Omental fat pad (tissue), 4 donors: ENCODE results near the gene ERP29. TPM values are rescaled to one million over a fixed set of nuclear protein-coding genes. Genes with fewer than 3 reads are reported as not detected.

Source experiments
- ATAC-seq: fragments of 150-250 bp; one replicate; pipeline ENCODE4 v1.9.1; 2016; ENCODE audit warnings: mild to moderate bottlenecking, moderate library complexity; ENCODE audit not compliant: low FRiP score
- DNase-seq: peaks from one replicate; pipeline ENCODE4 v3.0.0-alpha.2; 2019; ENCODE audit warnings: low spot score
- total RNA-seq, 4 donors: library from RNA; depleted of rRNA; stranded (reverse); fragments of >200 nt; gene quantifications; one replicate each; pipeline ENCODE4 v1.1.0, GENCODE V29; 2016
- TF ChIP-seq, protein P1 (sequence below), 3 donors: fragments of 450-650 bp; IDR thresholded peaks; one replicate each; pipeline ENCODE4 v1.5.1; 2016 to 2017; ENCODE audit warnings: antibody characterized with exemption in 3 of 3, mild to moderate bottlenecking in 3 of 3, moderate library complexity in 2 of 3

The ERP29 gene
- total RNA-seq, 4 donors from 2014 or later, result 28.6 to 39.7 (median 32.3) TPM

DNA sequence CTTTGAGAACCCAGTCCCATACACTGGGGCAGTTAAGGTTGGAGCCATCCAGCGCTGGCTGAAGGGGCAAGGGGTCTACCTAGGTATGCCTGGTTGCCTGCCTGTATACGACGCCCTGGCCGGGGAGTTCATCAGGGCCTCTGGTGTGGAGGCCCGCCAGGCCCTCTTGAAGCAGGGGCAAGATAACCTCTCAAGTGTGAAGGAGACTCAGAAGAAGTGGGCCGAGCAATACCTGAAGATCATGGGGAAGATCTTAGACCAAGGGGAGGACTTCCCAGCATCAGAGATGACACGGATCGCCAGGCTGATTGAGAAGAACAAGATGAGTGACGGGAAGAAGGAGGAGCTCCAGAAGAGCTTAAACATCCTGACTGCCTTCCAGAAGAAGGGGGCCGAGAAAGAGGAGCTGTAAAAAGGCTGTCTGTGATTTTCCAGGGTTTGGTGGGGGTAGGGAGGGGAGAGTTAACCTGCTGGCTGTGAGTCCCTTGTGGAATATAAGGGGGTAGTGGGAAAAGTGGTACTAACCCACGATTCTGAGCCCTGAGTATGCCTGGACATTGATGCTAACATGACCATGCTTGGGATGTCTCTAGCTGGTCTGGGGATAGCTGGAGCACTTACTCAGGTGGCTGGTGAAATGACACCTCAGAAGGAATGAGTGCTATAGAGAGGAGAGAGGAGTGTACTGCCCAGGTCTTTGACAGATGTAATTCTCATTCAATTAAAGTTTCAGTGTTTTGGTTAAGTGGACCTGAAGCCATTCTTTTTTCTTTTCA, 9.2 kb downstream of the ERP29 start:
- ATAC-seq, result no peak
- no peak for DNase-seq
- TF ChIP-seq, protein P1, sequence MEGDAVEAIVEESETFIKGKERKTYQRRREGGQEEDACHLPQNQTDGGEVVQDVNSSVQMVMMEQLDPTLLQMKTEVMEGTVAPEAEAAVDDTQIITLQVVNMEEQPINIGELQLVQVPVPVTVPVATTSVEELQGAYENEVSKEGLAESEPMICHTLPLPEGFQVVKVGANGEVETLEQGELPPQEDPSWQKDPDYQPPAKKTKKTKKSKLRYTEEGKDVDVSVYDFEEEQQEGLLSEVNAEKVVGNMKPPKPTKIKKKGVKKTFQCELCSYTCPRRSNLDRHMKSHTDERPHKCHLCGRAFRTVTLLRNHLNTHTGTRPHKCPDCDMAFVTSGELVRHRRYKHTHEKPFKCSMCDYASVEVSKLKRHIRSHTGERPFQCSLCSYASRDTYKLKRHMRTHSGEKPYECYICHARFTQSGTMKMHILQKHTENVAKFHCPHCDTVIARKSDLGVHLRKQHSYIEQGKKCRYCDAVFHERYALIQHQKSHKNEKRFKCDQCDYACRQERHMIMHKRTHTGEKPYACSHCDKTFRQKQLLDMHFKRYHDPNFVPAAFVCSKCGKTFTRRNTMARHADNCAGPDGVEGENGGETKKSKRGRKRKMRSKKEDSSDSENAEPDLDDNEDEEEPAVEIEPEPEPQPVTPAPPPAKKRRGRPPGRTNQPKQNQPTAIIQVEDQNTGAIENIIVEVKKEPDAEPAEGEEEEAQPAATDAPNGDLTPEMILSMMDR (IDR thresholded peaks at IDR 0.05), result no peak

DNA sequence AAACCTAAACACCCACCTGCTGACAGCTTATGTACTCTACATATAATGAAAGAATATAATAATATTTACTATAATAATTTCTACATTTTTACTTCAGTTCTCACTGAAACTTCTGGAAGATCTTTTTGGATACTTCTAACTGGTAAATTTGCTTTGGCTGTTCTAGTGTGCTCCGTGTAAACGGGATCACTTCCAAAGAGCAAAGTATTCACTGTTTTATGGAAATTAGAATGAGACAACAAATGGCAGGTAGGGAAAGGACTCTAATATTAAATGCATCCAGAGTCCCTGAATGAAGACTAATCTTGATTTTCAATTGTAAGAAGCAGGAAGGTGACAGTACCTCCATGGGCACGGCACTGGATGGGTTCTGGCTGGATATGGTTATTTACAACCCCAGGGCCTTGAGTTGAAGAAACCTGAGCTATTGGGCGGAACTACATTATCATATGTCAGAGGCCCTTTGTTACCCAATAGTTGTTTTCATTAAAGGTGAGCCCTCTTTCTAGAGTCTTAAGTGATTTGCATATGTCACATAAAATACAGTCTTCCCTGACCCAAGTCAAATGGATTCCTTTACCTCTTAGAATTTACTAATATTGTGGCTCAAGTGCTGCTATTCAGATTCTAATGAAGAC, 10.7 kb downstream of the ERP29 start:
- ATAC-seq, result no peak
- TF ChIP-seq, protein P1 (IDR thresholded peaks at IDR 0.05), result no peak
- DNase-seq, result no peak

DNA sequence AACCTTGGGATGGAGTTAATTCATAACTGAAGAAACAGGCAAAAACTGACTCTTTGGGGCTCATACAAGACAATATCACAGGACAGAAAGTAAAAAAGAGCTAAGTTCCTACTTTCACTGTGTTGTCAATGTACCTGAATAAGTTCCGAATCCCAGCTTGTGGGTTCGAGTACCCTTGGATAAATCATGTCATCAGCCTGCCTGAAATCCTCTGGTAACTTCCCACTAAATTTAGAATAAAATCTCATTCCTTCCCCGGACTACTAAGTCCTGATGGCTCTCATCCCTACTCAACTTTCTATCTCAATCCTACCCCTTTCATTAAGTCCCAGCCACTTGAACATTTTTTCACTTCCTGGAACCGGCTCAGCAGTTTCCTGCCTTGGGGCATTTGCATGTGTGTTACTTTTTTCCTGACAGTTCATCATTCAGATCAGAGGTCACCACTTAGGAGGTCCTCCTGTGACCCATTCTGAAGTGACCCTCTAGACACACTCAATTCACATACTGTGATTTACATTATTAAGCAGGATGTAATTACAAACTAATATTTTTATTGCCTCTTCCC, 12.7 kb downstream of the ERP29 start:
- DNase-seq (no peak), ATAC-seq (no peak)
- TF ChIP-seq, protein P1 (IDR thresholded peaks at IDR 0.05), result no peak

DNA sequence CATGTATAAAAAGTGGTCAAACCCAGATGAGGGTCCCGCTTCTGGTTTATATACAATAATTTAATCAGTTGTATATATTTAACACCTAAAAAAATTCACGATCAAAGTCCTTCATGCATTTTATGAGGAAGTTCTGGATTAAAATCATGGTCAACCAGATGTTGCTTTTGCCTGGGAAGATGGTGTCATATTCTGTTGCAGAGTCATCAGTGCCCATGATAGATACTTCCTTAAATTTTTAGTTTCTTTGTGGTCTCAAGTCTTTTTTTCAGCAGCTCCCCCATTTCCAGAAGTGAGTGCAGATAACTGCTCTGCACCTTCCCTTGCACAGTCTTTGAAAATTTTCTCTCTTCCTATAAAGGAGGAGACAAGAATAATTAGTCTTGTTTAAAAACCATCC, 16.1 kb downstream of the ERP29 start:
- ATAC-seq (no peak), DNase-seq (no peak)
- TF ChIP-seq, protein P1 (IDR thresholded peaks at IDR 0.05), result no peak

DNA sequence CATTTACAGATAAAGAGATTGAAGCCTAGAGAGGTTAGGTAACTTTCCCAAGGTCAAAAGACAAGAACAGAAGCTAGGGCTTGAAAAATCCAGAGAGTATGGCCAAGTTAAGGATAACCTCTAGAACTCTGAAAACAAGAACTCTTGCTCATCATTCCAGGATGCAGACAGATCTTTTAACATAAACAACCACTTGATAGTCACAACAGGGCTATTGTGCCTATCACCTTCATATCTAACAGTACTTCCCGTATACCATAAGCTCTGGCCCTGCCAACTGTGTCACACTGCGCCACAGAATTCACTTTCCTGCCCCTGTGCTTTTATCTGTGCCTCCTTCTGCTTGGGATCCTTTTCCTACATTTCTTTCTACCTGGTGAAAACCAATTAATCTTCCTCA, 18.2 kb downstream of the ERP29 start:
- TF ChIP-seq, protein P1 (IDR thresholded peaks at IDR 0.05), result no peak
- ATAC-seq (no peak), DNase-seq (no peak)

DNA sequence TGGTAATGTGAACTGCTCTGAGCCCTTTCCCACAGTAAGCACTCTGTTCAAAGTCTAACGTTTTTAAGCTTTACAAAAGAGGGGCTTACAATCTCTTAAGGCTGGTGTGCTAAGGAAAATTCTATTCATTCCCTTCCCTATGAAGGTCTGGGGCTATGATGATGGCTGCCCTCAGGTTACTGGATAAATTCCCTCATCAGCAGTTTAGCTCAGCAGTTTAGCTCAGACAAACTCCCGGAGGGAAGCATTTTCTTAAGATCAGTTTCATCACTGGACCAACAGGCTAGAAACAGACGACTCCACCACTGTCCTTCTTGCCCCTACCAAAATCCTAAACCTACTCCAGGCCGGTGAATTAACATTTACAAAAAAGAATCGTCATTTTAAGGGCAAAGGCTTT, 19.1 kb downstream of the ERP29 start:
- DNase-seq, result no peak
- TF ChIP-seq, protein P1 (IDR thresholded peaks at IDR 0.05), result no peak
- ATAC-seq, result no peak
